ENCODE measurements around the gene CERS5.
"Not testable (repeated sequence)": the region's sequence is repeated elsewhere in the genome, so short reads cannot be mapped to it uniquely, and the experiment has no call there.

Gene CERS5

DNA sequence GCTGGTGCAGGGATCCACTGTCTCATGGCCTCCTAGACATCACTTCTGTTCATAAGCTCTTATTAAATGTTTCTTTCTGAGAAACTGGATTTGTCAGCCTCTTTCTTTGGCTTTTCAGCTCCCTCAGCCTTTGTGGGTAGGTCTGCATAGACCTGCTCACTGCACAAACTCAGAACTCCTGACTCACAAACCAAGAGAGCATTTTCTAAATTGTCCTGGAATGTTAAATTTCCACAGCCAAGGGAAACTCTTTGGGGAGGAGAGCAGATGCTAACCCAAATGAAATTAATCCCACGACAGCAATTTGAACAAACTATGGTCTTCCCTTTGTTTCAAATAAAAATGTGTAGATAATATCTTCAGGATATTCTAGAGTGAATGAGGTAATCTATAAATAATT, 19.5 kb upstream of the CERS5 start:
- no peak for DNase-seq (ENCODE audit: low spot score)

DNA sequence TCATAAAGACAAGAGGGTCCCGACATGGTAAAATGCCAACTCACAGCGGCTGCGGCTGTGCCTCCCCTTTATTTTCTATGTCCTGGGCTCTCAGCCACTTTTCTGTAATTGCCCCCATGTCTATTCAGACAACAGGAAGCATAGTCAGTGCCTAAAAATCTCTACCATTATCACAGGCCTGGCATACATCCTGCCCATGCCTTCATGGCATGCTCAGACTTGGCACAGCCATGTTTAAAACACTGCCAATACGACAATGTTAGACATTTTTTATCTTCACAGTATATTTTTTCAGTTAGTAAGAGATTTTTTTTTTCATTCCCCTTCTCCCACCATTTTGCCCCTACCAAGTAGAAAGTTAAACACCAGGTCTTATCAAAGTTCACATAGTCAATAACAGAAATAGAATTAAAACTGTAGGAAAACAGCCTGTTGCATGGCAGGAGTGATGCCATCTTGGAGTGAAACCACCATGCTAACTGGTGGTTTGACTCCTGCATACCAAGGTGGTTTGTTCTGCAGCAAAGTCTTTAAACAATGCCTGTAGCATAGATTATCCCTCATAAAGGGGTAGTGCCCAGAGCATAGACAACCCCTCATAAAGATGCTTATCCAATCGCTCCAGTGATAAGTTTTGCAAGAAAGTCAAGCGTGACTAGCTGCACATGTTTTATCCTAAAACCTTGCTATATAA, 18.9 kb upstream of the CERS5 start:
- DNase-seq (ENCODE audit: low spot score) = no peak

DNA sequence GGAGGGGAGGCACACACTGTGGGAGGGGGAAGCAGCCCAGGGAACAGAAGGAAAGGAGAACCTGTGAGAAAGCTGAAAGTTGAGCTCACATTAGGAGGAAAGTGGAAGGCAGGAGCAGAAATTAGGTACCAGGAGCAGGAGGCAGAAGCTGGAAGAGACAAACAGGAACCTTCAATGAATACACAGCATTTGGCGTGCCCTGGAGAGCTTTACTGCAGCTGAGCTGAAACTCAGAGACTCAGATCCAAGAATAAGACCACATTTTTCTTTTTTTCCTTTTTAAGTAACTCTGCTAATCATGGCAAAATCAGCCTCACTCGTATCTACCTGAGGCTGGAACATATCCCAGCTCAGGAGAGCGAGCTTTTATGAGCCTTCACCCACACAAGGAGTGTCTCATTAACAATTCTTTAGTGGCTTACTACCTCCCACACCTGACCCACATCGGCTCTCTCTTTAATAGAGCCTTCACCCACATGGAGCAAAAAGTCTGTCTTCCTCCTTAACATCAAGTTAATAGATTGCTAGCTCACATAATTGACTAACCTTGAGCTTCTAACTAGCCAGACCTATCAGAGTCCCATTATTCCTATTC, 18.2 kb upstream of the CERS5 start:
- DNase-seq (ENCODE audit: low spot score) = peak; percentile 85

DNA sequence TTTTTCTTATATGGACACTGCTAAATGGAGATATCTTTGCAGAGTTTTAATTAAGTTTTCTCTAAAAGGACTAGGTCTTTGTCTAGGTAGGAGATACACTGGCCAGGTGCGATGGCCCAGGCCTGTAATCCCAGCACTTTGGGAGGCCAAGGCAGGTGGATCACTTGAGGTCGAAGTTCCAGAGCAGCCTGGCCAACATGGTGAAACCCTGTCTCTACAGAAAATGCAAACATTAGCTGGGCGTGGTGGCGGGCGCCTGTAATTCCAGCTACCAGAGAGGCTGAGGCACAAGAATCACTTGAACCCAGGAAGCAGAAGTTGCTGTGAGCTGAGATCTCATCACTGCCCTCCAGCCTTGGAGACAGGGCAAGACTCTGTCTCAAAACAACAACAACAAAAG, 17.1 kb upstream of the CERS5 start:
- no peak for DNase-seq (ENCODE audit: low spot score)

DNA sequence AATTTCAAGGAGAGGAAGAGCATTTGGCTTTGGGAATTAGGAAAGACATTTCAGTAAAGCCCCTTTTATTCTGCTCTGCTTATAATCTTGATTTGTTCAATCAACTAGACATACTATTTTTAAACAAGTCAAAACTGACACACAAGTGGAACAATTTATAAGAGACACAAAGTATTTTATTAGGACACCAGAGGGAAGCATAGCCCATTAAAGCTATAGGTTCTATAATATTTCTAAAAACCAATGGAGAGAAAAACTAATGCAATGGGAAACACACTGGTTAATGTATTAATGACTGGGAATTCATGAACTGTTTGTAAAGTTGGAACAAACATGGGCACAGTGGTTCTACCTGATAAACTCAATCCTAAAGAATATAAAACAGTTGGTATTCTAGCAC, 15.3 kb upstream of the CERS5 start:
- no peak for DNase-seq (ENCODE audit: low spot score)

DNA sequence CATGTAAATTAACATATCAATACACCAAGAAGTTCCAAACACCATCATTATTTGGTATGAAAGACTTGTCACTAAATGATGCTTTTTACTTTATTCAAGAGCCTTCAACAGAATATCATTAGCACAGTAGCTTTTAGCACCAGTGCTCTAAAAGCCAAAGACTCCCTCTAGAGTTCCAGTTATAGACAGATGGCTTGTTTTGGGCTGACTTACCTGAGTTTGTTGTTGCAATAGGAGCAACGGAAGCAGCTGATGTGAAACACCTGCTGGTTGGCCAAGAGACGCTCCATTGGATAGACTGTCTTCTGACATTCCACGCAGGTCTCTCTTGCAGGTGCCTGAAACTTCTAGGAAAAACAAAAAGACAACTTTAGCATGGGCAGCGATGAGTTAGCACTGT, 14.5 kb upstream of the CERS5 start:
- DNase-seq (ENCODE audit: low spot score) = no peak

DNA sequence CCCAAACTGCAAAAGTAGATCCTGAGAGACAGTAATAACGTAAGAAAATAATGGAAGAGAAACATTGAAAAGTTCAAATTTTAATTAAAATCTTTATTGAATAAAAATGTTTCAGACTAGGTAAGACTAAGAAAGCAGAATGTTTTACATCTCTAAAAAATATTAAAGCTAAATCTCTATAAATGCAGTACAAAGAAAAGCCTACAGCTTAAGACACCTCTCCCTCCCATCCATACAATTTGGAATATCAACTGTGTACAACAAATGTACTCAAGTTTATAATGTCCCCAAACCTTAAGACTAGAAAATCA, 8.5 kb upstream of the CERS5 start:
- no peak for DNase-seq (ENCODE audit: low spot score)

DNA sequence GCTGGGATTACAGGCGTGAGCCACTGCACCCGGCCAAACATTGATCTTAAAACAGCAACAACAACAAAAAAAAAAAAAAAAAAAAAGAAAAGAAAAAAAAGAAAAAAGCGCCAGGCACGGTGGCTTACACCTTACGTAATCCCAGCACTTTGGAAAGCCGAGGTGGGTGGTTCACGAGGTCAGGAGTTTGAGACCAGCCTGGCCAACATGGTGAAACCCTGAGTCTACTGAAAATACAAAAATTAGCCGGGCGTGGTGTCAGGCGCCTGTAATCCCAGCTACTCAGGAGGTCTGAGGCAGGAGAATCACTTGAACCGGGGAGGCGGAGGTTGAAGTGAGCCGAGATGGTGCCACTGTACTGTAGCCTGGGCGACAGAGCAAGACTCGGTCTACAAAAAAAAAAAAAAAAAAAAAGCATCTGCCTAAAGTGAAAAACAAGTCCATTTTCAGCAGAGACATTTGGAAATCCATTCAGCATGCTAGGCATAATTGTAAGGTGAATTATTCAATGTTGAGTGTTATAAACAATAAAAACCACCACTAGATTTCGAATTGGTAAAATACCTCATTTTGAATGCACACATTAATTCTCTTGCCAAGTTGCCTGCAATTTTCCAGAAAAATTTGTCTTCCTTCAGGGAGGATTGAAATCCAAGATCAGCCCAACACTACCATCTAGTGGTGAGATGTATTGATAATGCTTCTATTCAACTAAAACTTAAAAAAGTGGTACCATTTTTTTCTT, 8.0 kb upstream of the CERS5 start:
- peak; percentile 77 for DNase-seq (ENCODE audit: low spot score)

DNA sequence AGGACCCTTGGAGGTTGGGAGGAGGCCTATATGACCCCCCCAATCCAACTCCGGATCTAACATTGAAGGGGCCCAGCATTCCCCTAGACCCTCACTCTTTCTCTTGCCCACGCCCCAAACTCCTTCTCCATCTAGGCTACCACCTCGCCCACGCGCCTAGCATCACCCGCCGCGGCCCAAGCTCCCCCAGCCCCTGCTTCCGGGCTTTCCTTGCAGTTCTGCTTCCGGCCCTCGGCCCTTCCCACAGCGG, 445 bp downstream of the CERS5 start:
- no peak for DNase-seq (ENCODE audit: low spot score)

DNA sequence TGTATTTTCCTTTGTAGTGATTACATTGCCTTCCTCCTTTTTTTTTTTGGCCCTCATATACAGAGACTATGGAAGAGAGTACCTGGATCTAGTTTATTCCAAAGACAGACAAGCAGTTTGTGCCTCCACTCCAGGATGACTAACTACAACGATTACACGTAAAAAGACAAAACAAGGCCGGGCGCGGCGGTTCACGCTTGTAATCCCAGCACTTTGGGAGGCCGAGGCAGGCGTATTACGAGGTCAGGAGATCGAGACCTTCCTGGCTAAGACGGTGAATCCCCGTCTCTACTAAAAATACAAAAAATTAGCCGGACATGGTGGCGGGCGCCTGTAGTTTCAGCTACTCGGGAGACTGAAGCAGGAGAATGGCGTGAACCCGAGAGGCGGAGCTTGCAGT, 2.2 kb downstream of the CERS5 start:
- DNase-seq (ENCODE audit: low spot score) = no peak

DNA sequence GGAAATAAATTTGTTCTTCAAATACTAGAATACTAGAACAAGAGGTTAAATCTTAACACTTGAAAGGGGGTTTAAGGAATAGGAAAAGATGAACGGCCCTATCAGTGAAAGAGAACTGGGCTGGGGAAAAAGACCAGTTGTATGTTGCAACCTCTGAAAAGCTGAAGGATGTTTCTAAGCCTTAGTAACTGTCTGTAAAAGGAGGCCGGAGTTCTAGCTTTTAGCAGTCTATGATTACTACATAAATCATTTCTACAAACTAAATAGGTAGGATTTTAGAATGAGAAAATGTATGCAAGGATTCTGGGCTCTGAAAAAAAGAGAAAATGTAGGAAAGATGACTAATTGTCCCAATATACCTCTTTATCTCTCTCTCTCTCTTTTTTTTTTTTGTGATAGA, 4.9 kb downstream of the CERS5 start:
- no peak for DNase-seq (ENCODE audit: low spot score)

DNA sequence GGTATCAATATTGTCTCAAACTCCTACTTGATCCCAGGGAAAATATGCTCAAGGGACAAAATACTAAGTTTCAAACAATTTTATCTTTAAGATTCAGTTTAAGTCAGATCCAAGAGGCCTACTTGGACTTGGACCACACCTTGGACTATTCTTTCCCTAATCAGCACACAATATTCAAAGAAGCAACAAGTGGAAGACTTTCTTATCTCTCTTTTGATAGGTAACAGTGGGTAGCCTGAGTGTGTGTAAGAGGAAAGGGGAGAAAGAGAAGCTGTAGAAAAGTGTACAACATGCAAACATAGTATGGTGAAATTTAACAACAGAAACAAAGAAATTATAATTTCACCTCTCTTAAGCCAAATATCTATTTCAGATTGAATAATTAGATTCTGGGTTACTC, 6.5 kb downstream of the CERS5 start:
- DNase-seq (ENCODE audit: low spot score) = no peak

DNA sequence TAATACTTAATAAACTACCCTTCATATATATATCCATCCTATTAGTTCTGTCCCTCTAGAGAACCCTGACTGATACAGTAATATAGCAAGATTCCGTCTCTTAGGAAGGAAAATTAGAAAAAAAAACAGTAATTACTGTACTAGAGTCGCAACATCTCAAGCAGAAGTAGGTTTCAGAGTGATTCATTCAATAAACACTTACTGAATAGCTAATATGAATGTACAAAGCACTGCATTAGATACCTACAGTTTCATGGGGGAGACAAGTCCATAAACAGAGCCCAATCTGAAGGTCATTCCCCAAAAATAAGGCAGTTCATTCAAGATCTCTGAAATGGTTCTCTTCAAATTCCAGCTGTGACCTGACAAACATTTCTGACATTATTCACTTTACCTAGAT, 9.9 kb downstream of the CERS5 start:
- no peak for DNase-seq (ENCODE audit: low spot score)

DNA sequence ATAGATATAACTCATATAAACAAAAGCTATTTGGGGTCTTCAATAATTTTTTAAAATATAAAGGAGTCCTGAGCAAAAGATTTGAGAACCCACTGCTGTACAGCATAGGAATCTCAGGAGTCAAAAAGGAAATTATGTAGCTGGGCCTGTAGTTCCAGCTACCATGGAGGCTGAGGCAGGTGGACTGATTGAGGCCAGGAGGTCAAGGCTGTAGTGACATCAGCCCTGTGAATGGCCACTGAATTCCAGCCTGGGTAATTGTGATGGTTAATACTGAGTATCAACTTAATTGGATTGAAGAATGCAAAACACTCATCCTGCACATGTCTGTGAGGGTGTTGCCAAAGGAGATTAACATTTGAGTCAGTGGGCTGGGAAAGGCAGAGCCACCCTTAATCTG, 10.5 kb downstream of the CERS5 start:
- no peak for DNase-seq (ENCODE audit: low spot score)

DNA sequence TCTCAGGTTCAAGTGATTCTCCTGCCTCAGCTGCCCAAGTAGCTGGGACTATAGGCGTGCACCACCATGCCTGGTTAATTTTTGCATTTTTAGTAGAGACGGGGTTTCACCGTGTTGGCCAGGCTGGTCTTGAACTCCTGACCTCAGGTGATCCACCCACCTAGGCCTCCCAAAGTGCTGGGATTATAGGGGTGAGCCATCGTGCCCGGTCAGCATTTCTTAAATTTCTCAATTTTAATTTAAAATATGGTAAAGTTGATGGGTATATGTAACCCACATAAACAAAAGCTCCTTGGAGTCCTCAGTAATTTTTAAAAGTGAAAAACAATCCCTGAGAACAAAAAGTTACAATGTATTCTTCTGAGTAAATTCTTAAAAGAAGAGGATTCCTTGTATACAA, 12.2 kb downstream of the CERS5 start:
- DNase-seq (ENCODE audit: low spot score) = not testable (repeated sequence)

DNA sequence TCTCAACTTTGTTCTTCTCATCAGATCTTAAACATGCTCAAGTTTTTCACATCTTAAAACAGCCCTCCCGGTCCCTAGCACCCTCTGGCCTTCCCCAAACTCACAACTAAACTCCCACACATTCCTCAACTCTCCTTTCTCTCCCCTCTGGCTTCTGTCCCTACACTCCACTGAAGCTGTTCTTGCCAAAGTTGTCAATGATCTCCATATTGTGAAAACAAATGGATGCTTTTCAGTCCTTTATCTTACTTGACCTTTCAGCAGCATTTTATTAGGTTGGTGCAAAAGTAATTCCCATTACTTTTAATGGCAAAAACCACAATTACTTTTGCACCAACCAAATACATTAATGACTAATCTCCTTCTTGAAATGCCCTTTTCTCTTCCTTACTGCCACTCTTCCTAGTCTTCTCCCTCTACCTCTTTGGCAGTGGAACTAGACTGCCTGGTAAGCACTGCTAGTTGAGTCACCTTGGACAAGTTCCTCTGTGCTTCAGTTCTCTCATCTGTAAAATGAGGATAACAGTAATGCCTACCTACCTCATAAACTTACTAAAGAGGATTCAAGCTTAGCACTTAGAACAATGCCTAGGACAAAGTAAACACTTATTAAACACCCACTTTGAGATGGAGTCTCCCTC, 16.0 kb downstream of the CERS5 start:
- no peak for DNase-seq (ENCODE audit: low spot score)

DNA sequence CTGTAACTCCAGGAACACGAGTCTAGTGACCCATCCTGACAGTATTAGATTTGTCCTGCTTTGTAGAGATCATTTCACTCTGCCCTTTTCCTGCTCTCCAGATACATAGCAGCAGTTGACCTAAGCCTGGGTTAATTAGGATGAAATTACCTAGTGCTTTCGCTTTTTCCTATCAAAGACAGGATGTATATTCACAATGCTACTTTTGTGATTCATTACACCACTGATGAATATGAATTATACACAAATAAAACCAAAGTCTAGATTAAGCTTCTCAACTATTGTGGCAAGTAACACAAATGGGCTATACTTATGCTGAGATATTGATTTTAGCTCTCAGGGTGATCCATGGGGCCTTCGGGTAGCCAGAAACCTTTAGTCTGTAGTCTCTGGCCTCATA, 17.9 kb downstream of the CERS5 start:
- no peak for DNase-seq (ENCODE audit: low spot score)

DNA sequence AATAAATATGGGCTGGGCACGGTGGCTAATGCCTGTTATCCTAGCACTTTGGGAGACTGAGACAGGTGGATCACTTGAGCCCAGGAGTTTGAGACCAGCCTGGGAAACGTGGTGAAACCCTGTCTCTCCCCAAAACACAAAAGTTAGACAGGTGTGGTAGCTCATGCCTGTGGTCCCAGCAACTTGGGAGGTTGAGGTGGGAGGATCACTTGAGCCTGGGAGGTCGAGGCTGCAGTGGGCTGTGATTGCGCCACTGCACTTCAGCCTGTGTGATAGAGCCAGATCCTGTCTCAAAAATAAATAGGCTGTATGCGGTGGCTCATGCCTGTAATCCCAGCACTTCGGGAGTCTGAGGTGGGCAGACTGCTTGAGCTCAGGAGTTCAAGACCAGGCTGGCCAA, 19.2 kb downstream of the CERS5 start:
- not testable (repeated sequence) for DNase-seq (ENCODE audit: low spot score)

DNA sequence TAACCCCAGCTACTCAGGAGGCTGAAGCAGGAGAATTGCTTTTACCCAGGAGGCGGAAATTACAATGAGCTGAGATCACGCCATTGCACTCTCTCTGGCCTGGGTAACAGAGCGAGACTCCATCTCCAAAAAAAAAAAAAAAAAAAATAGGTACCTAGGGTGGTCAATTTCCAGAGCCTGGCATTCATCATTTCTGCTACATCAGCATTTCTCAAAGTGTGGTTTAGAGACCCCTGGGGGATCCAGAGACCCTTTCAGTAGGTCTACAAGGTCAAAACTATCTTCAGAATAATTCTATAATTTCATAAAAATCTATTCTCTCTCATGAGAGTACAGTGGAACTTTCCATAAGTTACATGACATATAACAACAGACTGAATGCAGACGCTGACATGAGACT, 19.9 kb downstream of the CERS5 start:
- no peak for DNase-seq (ENCODE audit: low spot score)

DNA sequence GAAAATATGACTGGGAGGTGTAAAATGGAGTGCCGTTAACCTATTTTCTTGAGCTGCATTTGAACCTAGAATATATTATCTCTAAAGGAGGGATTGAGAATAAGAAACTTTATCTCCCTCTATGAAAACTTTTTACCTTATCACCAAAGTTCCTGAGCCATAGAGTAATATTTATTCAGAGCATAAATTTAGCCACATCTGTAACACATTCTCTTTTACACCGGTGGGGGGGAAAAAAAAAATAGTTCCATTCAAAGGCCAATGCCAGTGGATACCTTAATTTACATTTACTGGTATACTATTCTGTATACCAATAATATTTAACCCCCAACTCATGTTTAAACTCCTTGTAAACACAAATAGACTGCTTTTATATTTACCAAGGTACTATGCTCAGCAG, 21.7 kb downstream of the CERS5 start:
- no peak for DNase-seq (ENCODE audit: low spot score)

DNA sequence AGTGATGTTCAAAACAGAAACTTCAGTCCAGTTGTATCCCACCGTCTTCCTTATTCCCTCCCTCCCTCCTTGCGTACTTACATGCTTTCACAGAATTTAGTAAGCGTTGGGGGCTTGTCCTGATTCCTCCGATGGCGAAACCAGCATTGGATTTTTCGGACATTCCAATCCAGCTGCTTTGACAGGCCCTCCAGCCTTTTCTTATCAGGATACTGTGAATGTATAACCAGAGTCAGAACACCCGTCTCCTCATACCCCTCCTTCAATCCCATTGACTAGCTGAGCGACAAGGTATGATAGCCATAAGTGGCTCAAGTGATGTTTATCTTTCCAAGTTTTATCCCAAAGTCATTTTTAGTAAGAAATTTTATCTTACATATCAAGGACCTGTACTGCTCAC, 24.2 kb downstream of the CERS5 start:
- DNase-seq (ENCODE audit: low spot score) = no peak

DNA sequence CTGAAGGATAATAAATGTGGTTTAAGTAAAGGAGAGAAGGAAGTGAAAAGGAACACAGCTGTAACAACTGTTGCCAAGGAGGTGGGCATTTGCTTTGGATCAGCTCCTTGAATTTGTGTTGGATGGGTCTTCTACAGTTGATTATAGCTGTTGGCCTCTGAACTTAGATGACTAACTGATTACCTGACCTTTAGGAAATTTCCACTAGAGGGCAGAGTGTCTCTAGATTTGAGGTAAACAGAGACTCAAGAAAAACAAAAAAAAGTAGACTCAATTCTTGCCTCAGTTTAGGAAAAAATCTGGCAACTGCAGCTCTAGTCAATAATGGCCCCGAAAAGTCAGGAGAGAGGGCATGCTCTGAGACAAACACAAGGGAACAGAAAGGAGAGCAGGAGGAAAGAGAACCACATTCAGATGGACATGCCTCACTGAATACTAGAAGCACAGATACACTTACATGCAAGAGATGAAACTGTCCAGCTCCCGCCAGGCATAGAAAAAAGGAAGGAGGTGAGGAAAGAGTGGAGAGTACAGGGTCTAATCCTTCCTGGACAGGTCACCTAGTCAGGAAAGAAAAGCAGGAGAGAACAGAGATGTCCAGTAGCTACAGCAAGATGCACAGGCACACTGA, 34.5 kb downstream of the CERS5 start:
- no peak for DNase-seq (ENCODE audit: low spot score)

DNA sequence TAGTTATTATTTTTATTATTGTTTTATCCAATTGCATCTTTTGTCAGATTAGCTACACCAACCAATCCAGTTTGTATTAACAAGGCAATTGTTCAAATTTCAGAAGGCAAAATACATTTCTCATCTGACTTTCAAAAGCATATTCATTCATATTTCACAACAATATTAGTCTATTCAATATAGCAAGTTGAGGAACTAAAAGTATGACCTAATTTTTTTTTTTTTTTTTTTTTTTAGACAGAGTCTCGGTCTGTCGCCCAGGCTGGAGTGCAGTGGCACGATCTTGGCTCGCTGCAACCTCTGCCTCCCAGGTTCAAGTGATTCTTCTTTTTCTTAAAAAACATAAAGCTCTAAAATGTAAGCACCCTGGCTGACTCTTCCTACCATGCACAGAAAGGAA, 37.9 kb downstream of the CERS5 start:
- no peak for DNase-seq (ENCODE audit: low spot score)

All from putamen (tissue), 1 donor.